SW 1271 (cell line): ENCODE data around the gene DKK3.

Experiments used
- DNase-seq, 2 experiments: peaks; one replicate each; lab custom pipeline; 2025; lab: John Stamatoyannopoulos, UW

DKK3 gene

DNA sequence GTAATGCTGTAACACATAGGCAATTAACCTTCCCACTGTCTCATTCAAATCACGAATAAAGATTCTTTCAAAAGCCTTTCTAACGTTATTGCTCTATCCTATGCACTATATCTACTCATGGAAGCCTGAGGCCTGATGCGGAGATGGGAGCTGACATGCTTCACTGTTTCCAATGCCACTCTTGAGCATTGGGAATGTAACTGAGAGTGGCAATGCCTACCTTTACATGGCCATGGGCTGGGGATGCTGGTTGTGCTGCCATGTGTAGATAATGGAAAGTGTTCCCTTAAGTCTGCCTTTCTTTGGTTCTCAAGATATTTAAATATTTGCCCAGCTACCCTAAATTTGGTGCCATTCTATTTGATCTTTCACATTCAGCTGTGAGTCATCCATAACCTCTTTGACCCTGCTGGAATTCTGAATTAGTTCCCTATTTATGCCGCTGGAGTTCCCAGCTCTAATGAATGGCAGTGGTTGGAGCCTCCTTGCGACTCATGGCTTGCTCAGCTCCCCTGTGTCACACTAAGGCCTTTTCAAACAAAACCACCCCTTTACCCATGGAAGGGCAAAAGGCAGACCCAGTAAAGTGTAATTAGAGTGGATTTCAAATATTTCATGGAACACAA is 21.4 kb upstream of the DKK3 start:
- peak in 1 of 2 experiments; percentile 25 for DNase-seq

DNA sequence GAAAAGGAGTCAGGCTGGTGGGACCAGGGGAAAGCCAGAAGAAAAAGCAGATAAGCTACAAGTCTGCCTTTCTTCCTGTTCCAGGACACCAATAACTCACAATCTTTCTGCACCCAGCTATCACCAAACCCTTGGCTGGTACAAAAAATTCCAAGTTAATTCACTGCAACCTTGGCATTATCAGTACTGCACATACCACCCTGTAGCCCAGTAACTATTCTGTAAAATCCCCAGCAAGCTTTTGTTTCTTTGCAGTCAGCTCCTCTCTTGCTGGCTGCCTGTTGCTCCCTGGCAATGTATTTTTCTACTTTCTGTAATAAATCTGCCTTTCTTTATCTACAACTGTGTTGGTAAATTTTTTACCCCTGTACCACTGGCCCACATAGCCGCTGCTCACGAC is 20.7 kb upstream of the DKK3 start:
- DNase-seq = no peak

DNA sequence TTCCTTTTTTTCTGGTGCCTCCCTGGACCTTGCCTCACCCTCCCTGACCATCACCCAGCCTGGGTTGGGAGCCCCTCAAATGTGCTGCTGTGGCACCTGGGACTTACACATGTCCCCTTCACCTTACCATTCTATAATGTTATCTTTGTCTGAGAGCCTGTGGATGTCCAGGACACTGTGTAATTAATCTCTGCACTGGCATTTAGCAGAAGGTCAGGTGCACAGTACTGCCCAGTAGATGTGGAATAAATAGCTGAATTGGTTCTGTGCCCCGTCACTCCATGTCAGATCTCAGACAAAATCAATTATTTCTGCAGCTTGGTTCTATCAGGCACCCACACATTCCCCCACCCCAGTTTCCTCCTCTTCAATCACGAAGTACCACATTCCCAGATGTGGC is 19.9 kb upstream of the DKK3 start:
- DNase-seq = no peak

DNA sequence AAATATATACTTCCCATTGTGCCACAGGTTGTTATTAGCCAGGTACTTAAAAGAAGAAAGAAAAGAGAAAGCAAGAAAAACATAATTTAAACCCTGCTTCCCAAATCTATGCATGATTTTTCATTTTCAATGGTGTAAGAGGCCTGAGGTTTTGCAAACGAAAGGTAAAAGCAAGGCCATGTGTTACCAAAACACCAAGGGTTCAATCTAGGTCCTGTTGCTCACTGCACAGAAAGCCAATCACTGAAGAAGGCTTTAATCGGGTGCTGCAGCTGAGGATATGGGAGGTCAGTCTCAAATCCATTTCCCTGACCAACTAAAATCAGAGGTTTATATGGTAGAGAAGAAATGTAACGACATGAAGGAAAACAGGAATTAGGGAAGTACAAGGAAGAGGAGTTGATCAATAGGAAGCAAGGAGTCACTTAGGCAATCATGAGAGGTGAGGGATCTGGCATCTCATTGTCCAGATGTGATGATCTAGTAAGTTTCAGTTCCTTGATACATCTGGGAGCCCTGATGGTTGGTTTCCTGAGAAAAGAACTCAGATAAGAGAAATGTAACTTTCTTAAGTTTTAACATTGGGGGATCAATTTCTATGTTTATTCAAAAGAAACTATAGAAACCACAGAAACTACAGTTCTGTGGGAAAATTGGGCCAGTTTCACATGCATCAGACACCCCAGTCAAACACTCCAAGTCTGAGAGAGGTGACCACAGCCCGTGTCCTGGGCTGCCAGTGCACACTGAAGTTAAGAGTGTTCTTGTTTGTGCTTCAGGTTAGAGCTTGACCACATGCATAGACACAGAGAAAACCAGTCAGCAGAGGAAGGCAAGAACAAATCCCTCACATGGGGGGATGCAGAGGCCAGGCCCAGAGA is 18.1 kb upstream of the DKK3 start:
- DNase-seq = no peak

DNA sequence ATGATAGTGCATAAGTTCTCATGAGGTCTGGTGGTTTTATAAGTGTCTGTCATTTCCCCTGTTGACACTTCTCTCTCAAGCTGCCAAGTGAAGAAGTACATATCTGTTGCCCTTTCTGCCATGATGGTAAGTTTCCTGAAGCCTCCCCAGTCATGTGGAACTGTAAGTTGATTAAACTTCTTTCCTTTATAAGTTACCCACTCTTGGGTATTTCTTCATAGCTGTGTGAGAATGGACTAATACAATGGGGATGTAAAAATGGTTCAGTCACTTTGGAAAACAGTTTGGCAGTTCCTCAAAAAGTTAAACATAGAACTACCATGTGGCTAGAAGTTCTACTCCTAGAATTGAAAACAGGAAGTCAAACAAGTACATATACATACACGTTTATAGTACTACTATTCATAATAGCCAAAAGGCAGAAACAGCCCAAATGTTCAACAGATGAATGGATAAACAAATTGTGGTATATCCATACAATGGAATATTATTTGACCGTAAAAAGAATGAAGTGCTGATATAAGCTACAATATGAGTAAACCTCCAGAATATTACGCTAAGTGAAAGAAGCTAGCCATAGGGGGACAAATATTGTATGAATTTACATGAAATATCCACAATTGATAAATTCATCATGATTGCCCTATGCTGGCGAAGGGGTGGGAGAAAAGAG is 16.0 kb upstream of the DKK3 start:
- DNase-seq = no peak

DNA sequence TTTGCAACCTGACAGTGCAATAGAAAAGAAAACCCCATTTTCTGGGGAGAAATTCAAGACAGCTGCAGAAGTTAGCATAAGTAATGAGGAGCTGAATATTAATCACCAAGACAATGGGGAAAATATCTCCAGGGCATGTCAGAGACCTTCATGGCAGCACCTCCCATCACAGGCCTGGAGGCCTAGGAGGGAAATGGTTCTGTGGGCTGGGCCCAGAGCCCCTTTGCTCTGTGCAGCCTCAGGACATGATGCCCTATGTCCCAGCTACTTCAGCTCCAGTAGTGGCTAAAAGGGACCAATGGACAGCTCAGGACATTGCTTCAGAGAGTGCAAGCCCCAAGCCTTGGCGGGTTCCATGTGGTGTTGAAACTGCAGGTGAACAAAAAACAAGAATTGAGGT is 14.6 kb upstream of the DKK3 start:
- no peak for DNase-seq

DNA sequence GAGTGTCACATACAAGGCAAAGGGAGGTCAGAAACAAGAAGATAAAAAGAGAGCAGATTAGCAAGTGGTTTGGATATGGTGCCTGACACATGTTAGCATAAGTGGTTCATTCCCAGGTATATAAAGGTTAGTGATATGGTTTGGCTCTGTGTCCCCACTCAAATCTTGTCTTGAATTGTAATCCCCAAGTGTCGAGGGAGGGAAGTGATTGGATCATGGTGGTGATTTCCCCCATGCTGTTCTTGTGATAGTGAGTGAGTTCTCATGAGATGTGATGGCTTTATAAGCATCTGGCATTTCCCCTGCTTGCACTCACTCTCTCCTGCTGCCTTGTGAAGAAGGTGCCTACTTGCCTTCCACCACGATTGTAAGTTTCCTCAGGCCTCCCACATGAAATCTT is 12.1 kb upstream of the DKK3 start:
- DNase-seq = no peak

DNA sequence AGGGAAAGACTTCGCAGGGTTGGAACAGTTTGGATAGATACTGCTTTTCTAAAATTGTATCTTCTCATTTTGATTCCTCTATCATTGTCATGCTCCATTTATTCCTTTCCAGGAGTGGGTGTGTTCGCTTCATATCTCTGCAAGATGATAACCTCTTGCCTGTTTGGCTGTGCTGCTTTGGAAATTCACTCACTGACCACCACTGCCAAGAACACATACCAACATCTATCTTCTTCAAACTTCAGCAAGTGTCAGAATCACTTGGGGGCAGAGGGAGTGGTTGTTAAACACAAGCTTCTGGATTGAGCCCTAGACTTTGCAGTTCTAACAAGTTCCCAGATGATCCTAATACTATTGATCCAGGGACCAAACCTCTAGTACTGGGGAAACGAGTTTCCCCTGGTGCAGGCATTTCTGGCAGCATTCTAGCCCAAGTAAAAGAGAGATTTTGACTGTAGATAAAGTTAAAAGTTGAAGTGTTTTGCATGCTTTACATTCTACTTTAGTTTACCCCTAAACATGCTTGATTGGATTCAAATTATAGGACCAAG is 11.5 kb upstream of the DKK3 start:
- no peak for DNase-seq

DNA sequence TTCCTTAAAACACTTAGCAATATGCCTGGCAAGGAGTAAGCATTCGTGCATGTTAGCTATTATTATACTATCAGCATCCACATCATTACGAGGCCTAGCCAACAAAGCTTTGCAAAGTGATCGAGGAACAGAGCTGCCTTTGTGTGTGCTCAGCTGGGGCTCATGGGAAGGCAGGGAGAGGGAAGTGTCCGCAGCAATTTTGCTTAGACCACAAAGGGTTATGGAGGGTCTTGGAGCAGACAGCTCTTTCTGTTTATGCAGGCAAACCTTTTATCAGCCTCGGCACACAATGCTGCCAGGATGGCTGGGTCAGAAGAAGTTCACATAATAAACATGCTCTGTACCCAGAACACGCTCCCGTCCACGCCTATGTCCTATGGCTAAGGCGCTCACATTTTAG is 10.9 kb upstream of the DKK3 start:
- DNase-seq = no peak

DNA sequence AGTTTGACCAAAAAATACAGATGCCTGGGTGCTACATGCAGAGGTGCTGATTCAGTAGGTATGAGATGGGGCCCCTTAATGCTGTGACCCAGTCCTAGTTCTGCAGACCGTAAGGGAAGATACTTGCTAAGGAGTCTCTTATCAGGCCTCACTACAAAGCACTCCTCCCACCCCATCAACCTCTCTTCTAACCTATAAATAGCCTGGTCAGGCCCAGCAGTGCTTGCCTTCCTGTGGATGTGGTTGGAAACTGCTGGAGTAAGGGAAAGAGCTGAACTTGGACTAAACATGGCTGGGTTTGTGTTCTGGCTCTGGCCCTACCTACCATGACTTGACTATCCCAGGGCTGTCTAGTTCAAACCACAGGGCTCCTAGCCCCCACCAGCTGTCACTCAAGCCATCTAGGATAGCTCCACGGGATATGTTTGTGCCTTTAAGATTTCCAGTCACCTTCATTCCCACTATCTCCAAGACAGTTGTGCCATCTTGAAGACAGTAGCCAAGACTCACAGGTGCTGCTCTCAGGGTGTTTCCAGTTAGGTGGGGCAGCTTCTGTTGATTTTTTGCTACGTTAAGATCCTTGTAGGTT is 9.5 kb upstream of the DKK3 start:
- no peak for DNase-seq

DNA sequence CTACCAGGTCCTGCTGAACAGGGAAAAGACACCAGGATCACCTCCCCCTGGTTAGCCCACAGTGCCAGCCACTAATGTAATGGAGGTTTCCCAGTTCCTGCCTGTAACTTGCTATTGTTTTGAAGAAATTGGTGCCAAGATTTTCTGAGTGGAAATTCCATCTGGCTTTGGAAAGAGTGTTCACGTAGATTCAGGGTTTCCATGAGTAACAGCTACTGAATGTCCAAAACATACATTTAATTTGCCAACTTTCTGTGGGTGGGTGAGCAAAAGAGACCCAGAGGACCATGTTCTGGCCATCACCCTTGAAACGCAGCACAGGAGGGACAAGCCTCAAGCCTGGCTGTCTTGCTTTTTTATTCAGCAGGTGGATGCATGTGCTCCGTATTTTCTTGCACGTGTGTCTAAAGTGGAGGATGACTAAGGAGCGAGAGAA is 8.8 kb upstream of the DKK3 start:
- no peak for DNase-seq

DNA sequence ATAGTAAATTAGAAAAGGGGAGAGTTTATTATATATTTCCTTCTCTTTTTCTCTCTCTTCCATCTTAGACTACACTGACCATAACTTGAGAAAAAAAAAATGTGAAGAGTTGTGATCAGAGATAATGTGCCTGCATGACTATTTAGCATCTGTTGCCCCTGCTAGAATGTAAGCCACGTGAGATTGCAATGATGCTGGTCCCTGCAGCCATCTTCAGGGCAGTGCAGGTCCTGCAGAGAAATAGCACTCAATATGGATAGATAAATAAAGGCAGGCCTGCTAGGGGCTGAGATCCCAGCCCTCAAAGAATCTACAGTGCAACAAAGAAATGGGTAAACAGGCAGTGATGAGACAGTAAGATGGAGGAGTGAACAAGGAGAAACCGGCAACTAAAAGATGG is 7.8 kb upstream of the DKK3 start:
- no peak for DNase-seq

DNA sequence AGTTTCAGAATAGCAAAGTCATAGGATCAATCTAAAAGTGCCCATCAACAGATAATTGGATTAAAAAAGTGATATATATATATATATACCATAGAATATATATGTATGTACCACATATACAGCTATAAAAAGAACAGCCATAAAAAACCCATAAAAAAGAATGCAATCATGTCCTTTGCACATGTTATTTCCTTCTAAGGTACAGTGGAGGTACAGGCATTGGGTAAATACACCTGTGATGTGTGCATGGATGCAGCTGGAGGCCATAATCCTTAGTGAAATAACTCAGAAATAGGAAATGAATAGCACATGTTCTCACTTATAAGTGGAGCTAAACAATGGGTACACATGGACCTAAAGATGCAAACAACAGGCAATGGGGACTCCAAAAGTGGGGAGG is 7.1 kb upstream of the DKK3 start:
- no peak for DNase-seq

DNA sequence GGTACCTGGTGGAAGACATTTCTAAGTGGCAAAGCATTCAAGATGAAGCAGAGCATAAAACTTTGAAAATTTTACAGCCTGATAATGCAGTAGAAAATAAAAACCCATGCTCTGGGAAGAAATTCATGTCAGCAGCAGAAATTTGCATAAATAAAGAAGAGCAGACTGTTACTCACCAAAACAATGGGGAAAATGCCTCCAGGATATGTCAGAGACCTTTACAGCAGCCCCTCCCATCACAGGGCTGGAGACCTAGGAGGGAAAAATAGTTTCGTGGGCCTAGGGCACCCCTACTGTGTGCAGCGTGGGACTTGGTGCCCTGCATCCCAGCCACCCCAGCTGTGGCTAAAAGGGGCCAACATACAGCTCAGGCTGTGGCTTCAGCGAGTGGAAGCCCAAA is 5.4 kb upstream of the DKK3 start:
- DNase-seq = no peak

DNA sequence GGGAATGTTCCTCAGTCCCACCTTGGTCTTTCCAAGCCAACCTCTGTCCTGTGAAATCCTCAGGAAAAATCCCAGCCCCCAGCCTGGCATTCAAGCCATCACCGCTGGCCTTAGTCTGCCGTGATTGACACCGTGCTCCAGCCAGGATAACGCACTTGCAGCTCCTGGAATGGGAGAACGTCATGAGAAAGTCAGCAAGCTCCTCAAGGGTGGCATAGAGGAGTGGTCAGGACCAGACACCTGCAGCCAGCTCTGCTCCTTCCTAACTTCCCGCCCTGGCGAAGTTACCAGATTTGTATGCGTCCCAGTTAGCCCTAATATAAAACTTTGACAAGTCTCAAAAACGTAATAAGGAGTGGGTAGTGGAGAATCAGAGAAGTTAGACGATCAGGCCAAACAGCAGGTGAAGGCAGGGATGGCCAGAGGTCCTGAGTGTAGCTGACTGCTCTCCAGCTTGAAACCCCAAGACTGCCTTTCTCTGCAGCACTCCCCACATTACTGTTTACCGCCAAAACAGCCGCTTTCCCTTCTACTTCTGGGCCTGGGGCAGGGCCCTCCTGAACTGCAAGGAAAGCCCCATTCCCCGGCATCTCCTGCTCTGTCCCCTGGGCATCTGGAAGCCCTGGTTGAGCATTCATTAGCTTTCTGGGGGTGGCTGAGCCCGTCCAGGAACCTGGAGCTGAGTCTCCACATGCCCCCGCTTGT is 1.3 kb upstream of the DKK3 start:
- no peak for DNase-seq

DNA sequence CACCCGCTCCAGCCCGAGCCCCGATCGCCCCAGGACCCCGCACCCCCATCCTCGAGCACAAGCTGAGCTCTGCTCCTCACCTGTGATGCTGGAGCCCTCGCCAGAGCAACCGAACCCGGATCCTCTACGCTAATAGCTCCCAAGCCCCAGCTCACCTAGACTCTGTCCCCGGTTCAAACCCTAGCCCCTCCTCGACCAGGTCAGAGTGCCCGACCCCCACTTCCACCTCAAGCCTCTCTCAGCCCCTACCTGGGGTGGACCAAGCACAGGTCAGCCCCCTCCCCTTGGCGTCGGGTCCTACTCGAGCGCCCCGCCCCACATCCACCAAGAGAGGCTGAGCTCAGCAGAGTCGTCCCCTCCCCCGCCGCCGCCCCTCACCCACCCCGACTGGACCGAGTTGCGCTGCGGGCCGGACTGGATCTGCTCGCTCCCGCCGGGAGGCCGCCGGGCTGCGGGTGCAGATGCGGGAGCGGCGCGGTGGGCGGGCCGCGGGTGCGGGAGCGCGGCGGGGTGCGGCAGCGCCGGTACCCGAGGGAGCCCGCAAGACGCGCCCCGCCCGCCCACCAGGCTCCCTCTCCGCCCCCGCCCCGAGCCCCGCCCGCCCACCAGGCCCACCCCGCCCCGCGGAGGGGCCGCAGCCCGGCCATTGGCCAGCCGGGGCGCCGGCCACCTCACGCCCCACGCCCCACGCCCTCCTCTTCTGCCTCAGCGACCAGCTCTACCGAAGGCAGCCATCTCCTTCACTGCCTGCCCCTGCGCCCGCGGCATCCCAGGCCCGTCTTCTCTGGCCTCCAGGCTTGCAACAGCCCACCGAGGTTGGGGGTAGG is 577 bp upstream of the DKK3 start:
- peak in 1 of 2 experiments; percentile 56 for DNase-seq

DNA sequence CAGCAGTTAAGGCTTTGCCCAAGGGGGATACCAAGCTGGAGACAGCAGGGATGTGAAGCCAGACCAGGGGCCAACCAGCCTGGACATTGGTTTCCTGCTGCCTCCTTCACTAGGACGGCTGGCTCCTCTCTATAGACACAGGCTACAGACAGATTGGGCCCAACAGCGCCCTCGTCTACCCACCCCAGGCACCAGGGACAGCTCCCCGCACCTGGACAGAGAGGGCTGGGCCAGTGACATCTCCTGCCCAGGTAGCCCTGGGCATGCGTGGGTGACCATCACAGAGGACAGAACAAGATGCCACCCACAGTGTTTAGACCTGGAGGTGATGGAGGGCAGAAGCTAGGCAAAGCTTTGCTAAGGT is 1.2 kb downstream of the DKK3 start:
- DNase-seq = no peak

DNA sequence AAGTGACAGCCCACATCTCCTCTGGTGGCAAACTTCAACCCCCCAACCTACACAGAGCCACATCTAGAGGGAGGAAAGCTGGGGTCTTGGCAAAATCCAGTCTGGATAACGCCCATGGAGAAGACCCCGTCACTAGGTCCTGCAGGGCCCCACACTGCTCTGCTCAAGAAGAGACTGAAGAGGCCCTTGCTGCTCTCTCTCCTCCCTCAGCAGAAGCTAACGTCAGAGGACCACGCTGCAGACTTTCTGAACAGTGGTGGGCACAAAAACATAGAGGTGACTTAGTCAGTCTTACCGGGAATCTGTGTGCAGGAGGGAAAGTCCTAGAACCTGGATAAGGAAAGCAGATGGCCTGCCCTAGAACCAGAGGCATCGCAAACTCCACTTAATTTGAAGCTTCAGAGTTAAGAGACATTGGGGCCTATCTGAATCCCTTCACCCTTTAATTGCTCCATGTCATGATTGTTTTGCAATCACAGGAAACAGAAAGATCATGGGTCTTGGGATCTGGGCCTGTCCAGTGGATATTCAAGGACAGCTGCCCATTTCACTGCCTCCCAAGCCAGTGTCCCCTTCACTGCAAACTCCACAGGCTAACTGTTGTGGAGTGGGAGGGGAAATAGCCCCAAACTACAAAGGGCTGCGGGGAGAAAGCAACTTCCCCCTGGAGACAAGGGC is 1.7 kb downstream of the DKK3 start:
- no peak for DNase-seq

DNA sequence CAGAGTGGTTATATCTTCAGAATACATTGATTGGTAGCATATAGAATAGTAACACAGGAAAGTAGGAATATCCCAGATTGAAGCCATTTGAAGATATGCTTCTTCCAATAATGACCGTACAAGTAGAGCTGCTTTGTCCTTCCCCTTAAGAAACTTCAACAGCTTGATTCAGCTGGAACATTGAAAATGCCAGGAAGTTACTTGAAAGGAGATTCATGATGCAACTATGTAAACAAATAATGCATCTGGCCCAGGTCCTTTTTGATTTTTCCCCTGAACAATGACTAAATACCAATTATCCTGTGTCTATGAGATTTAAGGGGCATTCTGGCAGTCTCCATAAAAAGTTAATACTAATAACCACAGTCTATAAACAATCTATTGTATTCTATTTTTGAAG is 3.0 kb downstream of the DKK3 start:
- DNase-seq = no peak

DNA sequence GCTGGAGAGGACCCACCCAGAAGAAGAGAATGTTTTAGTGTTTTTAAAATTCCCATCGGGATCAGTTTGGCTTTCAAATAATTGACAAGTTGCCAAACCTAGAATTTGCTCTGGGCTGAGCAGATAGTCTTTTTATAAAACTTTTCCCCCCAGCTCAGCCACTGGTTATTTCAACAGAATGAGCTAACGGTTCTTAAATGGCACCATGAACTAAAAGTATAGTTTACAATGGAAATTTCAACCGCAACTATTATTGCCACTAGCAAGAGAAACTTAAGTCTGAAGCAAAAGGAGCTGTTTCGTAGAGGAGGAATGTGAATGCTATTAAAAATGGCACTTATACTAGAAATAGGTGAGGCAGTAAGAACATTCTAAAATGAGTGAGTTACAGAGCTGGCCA is 3.4 kb downstream of the DKK3 start:
- DNase-seq = no peak
